SK-N-SH (cell line): Measurements from ENCODE around the gene AREL1.

Source experiments
- CHD2 ChIP-seq: fragments of 150-350 bp; IDR thresholded peaks from 2 replicates; pipeline ENCODE4 v1.6.1; 2018; ENCODE audit warnings: low read length; ENCODE audit not compliant: partially characterized antibody
- CTCF ChIP-seq: fragments of 200-600 bp; sonication (generic); IDR thresholded peaks from 2 replicates; pipeline ENCODE4 v1.6.1; 2017; ENCODE audit warnings: antibody characterized with exemption, mild to moderate bottlenecking, moderate library complexity
- ELF1 ChIP-seq: IDR thresholded peaks from 2 replicates; pipeline ENCODE4 v1.4.0; 2012
- EP300 ChIP-seq, 2 experiments: IDR thresholded peaks; 2 replicates each; pipeline versions ENCODE4 v1.4.0 to v1.6.1; 2012; ENCODE audit warnings: borderline replicate concordance in 1 of 2, low read depth in 1 of 2, low read length in 1 of 2
- EZH2phosphoT487 ChIP-seq: fragments of 200-600 bp; sonication (generic); IDR thresholded peaks from 2 replicates; pipeline ENCODE4 v1.6.1; 2017; ENCODE audit warnings: low read depth, mixed run types, mild to moderate bottlenecking, antibody characterized with exemption, moderate library complexity, borderline replicate concordance
- FOXJ3 ChIP-seq: sonication (generic); formaldehyde crosslinking; IDR thresholded peaks from 2 replicates; pipeline ENCODE4 v1.5.1; 2020; ENCODE audit warnings: mild to moderate bottlenecking, missing genetic modification reagents
- JUND ChIP-seq: IDR thresholded peaks from 2 replicates; pipeline ENCODE4 v1.4.0; 2012
- POLR2AphosphoS5 ChIP-seq: IDR thresholded peaks from 2 replicates; pipeline ENCODE4 v1.6.1; 2012; ENCODE audit warnings: low read depth, low read length
- TAF1 ChIP-seq: IDR thresholded peaks from 2 replicates; pipeline ENCODE4 v1.6.1; 2012; ENCODE audit warnings: low read depth, mild to moderate bottlenecking, low read length, moderate library complexity, borderline replicate concordance
- TCF12 ChIP-seq: IDR thresholded peaks from 2 replicates; pipeline ENCODE4 v1.4.0; 2012
- TEAD4 ChIP-seq: IDR thresholded peaks from 2 replicates; pipeline ENCODE4 v1.4.0; 2012; ENCODE audit warnings: mild to moderate bottlenecking, borderline replicate concordance; ENCODE audit not compliant: insufficient read depth
- ZBTB33 ChIP-seq: IDR thresholded peaks from 2 replicates; pipeline ENCODE4 v1.4.0; 2012; ENCODE audit warnings: low read depth, borderline replicate concordance

- TF ChIP-seq FOXJ3 (CRISPR knock-in tag), result no peak
- TF ChIP-seq EP300 (IDR thresholded peaks at IDR 0.05; ENCODE audit: borderline replicate concordance in 1 of 2, low read depth in 1 of 2, low read length in 1 of 2), result no peak
- no peak for TF ChIP-seq TAF1
- TF ChIP-seq EZH2phosphoT487, result no peak
- TF ChIP-seq ZBTB33, result no peak
- TF ChIP-seq CTCF, result no peak
- no peak for TF ChIP-seq POLR2AphosphoS5
- no peak for TF ChIP-seq TEAD4
- TF ChIP-seq ELF1, result no peak
- no peak for TF ChIP-seq CHD2
- TF ChIP-seq JUND, result no peak
- TF ChIP-seq TCF12, result no peak
These were observed 7.6 kb upstream of the AREL1 start for GRCh38 chr14:74720526-74720925.
